ENCODE data around the gene RIPOR2. TPM values are rescaled to one million over a fixed set of nuclear protein-coding genes. Genes with fewer than 3 reads are reported as not detected.
"Not testable (repeated sequence)": the region's sequence is repeated elsewhere in the genome, so short reads cannot be mapped to it uniquely, and the experiment has no call there.

The RIPOR2 gene
- total RNA-seq, 1 donor, result 0.72 TPM

- no peak for TF ChIP-seq CTCF (IDR thresholded peaks at IDR 0.05; ENCODE audit: insufficient read depth, low read length)
Measured at GRCh38 chr6:24759718-24760117, 176.0 kb downstream of the RIPOR2 start.

GRCh38 chr6:24757611-24758010 lies 178.1 kb downstream of the RIPOR2 start:
- no peak for TF ChIP-seq CTCF (IDR thresholded peaks at IDR 0.05; ENCODE audit: insufficient read depth, low read length)
- no peak overlapping the region for H3K4me3 ChIP-seq (ENCODE audit: low read depth, low read length)
- DNase-seq (ENCODE audit: low read depth), result no peak

More at GRCh38 chr6:24759718-24760117, 176.0 kb downstream of the RIPOR2 start:
- no peak for DNase-seq (ENCODE audit: low read depth)
- H3K4me3 ChIP-seq (ENCODE audit: low read depth, low read length), result no peak overlapping the region

- no peak overlapping the region for H3K4me3 ChIP-seq (ENCODE audit: low read depth, low read length)
- no peak for TF ChIP-seq CTCF (IDR thresholded peaks at IDR 0.05; ENCODE audit: insufficient read depth, low read length)
- DNase-seq (ENCODE audit: low read depth), result no peak
Measured at GRCh38 chr6:24755279-24755678, 180.5 kb downstream of the RIPOR2 start.

- H3K4me3 ChIP-seq (ENCODE audit: low read depth, low read length); DNase-seq (ENCODE audit: low read depth): not testable (repeated sequence)
Measured at GRCh38 chr6:24754378-24754777, 181.4 kb downstream of the RIPOR2 start.

Other genes starting within 250 kb of the RIPOR2 start
- gene C6orf62, start 216.8 kb downstream of the RIPOR2 start, total RNA-seq (ENCODE audit: low replicate concordance), result 121 and 246 TPM in 2 replicates
- 17.2 and 41.7 TPM in 2 replicates for gene GMNN, start 161.0 kb downstream of the RIPOR2 start, total RNA-seq (ENCODE audit: low replicate concordance)
- not detected in 2 replicates for gene ARMH2, start 137.0 kb downstream of the RIPOR2 start, total RNA-seq (ENCODE audit: low replicate concordance)